ENCODE data around the gene SLC39A3.

Gene SLC39A3

DNA sequence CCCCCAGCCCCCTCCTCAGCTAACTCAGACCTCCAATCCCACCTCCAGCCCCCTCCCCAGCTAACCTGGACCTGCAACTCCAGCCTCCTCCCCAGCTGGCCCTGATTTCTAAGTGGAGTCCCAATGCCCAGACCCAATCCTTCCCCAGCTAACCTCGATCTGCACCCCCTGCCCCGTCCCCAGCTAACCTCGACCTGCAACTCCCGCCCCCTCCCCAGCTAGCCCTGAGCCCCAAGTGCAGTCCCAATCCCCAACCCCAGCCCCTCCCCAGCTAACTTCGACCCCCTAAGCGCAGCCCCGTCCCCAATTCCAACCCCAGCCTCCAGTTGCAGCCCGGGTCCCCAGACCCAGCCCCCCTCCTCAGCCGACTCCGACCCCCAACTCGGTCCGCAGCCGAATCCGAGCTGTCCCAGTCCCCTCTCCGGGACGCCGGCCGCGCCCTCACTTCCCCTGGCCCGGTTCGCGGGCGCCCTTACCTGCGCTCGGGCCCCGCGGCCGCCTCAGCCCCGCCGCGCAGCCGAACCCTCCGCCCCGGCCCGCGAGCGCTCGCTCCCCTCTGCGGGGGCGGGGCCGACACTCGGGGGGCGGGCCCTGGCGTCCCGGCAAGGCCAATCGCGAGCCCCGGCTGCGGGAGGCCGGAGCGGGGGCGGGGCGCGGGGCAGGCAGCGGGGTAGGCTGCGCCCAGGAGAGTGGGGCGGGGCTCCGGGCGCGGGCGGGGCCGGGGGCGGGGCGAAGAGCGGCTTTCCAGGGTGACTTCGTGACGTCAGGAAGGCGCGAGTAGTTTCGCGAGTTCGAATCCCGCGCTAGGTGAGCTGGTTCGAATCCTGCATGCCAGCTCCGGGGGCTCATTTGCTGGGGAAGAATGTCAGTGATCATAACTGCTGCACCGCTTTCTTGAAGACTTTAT lies 37.4 kb downstream of the SLC39A3 start, which contains the start of gene GNG7:
Gene GNG7, minus strand, starts transcription at position 525 of the 907 bp plus-strand sequence. CDS start 182,006 bp downstream, outside the sequence.
- DNase-seq (ENCODE audit: low read depth), result peak; percentile 70

DNA sequence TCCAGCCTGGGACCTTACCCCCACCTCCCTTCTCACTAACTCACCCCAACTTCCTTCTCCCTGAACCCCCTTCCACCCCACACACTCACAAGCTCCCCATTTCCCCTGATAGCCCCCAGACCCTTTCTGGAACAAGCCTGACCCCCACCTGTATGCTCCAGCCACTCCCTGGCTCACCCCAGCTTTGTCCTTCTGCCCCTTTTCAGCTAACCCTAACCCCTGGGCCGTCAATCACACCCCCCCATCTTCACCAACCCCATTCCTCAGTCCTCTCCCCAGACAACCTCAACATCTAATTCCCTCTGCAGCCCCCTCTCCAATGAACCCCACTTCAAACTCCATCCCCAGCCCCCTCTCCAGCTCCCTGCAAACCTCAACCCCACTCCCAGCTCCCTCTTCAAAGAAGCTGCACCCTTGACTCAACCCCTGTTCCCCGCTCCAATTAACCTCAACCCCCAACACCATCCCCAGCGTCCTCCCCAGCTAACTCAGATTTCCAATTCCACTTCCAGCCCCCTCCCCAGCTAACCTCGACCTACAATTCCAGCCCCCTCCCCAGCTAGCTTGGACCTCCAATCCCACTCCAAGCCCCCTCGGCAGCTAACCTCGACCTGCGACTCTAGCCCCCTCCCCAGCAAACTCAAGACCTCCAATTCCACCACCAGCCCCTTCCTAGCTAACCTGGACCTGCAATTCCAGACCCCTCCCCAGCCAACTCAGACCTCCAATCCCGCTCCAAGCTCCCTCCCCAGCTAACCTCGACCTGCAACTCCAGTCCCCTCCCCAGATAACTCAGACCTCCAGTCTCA lies 38.3 kb downstream of the SLC39A3 start:
- no peak for DNase-seq (ENCODE audit: low read depth)

DNA sequence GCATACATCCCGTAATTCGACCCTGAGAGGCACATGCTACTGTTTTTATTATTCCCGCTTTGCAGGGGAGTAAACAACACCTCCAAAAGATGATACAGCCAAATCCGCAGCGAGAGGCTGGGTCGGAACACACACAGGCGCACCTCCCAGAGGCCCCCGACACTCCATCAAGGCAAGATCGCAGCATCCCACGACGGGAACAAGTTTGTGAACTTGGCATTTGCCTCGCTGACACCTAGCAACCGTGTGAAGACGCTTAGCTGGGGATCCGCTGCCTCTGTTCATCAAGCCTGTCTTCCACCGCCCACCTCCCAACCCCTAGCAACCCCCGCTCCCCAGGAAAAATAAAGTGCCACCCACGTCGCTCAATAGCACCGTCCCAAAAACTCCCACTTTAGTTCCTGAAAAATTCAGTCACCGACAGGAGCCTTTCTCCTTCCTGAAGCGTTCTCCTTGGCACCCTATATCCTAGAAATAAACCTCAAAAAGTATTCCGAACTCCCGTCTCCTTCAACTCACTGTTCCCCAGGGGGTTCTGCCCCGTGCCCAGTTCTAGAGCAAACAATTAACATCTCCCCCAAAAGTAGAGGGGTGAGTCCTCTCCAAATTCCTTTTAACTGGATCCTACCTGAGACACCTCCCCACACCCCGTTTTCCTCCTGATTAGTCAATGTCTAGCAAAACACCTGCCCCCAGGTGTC lies 39.0 kb downstream of the SLC39A3 start:
- DNase-seq (ENCODE audit: low read depth), result no peak

DNA sequence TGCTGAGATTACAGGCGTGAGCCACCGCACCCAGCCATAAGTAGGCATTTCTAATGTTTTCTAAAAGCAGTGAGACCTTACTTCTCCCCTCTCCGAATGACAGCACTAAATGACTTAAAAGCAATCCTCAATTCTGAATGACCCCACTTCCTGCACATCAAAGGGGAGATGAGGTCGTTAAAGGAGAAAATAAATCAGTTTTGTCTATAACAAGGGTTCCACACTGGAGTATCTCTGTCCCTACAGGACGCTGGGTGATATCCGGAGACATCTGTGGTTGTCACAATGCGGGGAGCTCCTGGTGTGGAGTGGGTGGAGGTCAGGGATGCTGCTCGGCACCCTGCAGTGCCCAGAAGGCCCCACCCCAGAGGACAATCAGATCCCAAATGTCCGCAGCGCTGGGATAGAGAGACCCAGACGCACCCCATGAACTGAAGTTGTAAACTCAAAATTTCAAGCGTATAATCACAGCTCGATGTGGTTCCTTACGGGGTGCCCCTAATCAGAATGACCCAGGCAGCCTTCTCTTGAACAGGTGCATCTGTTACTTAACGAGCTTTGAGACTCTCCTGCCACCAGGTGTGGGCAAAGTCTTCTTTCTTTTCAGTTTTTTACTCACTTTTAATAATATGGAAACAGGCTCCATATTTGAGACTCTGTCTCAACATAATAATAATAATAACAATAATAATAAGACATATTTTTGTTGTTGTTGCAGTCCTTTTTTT lies 40.2 kb downstream of the SLC39A3 start:
- no peak for DNase-seq (ENCODE audit: low read depth)

DNA sequence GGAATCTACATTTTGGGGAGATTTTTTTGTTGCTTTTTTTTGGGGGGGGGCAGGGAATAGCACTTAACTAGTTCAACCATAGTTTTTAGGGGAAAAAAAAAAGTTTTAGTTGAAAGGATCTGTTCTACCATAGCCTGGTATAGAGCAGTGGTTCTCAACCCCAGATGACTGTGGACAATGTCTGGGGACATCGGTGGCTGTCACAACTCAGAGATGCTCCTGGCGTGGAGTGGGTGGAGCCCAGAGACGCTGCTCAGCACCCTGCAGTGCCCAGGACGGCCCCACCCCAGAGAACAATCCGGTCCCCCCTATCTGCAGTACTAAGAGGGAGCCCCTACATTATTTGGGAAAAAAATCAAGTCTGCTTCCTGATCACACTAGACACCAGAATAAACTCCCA lies 45.6 kb downstream of the SLC39A3 start:
- no peak for DNase-seq (ENCODE audit: low read depth)

DNA sequence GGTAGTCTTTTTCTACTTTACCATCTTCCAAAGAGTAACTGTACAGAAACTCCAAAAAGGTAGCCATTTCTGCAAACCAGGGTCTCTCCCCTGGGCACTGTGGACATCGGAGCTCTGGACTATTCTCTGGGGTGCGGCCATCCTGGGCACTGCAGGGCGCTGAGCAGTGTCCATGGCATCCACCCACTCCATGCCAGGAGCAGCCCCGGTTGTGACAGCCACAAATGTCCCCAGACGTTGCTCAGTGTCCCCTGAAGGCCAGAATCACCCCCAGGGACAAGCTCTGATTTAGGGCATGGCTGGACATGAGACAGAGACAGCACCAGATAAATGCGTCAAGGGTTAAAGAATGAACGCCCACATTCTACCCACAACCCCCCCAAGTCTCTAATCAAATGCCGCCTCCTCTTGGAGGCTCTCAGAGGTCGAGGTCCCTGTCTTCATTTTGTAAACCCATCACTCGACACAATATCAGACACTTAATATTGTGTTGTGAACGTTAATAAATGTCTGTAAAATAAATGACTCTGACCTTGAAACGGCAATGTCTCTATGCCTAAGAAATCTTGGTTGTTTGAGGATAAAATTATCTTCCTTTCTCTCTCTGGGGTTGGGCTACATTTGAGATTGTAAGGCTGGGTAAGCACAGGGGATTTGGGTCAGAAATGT lies 46.2 kb downstream of the SLC39A3 start:
- DNase-seq (ENCODE audit: low read depth), result no peak

DNA sequence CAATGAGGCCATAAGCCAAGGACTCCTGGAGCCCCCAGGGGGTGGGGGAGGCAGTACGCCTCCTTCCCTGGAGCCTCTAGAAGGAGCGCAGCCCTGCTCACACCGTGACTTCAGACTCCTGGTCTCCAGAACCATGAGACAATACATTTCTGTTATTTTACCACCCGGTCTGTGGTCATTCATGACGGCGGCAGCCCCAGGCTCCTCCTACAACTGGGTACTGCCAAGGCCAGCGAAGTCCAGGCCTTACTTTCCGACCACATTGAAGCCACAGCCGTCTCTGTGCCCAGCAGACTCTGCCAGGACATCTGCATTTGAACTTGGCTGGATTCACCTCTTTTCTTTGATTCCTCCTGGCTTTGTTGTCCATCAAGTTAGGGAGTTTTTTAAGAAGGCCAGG lies 47.9 kb downstream of the SLC39A3 start:
- DNase-seq (ENCODE audit: low read depth), result no peak

DNA sequence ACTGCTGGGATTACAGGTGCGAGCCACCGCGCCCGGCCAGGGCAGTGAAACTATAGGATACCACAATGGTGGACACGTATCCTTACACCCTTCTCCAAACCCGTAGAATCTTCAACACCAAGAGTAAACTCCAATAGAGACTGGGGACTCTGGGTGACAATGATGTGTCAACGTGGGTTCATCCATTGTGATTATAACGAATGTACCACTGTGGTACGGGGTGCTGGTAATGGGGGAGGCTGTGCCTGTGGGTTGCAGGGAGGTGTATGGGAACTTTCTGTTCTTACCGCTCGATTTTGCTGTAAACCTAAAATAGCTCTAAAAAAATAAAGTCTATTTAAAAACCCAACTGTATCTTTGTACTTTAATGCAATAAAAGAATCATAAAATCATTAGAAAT lies 49.0 kb downstream of the SLC39A3 start:
- DNase-seq (ENCODE audit: low read depth), result no peak

DNA sequence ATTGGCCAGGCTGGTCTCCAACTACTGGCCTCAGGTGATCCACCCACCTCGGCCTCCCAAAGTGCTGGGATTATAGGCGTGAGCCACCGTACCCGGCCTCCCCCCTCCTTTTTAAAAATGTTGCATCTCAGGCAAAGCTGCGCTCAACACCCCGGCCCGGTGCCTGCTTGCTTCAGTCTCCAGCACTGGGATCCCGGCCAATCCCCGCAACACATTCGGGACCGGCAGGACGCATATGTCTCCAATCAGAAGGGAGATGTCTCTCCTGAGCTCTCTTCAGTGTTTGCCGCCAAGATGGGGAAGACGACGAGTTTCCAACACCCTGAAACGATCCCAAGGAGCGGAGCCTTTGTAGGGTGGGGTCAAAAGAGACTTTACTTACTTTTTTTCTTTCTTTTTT lies 53.5 kb downstream of the SLC39A3 start:
- no peak for DNase-seq (ENCODE audit: low read depth)

DNA sequence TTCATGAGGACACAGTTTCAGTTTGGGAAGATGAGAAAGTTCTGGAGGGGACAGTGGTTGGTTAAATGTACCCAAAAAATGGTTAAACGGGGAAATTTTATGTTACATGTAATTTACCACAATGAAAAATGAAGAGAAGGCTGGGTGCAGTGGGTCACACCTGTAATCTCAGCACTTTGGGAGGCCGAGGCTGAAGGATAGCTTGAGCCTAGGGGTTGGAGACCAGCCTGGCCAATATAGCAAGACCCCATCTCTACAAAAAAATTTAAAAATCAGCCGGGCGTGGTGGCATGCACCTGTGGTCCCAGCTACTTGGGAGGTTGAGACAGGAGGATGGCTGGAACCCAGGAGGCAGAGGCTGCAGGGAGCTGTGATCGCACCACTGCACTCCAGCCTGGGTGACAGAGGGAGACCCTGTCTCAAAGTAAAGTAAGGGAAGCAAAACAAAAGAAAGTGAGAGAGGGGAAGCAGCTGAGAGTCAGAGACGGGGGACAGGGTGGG lies 54.6 kb downstream of the SLC39A3 start:
- no peak for DNase-seq (ENCODE audit: low read depth)

DNA sequence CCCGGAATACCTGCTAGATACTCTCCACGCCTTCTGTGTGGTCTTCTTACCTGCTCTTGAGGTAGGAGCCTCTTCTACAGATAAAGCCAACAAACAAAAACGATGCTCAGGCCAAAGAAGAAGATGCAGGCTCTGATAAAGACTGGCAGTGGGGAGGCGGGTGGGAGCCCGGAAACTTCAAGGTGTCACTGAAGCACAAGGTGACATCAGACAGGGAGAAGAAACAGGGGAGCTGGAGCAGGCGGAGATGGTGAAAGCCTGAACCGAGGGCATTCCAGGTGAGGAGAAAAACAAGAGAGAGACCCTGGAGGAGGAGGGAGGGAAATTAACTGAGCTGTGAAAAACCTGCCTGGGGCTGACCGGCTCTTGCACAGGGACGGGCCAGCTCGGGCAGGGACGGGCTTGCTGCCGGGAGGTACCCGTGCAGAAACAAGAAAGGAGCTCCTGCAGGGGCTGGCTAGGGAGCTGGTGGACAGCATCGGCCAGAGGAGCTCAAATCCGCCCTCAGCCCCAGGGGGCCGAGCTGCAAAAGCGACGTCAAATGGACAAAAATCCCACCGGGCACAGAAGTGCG lies 56.3 kb downstream of the SLC39A3 start:
- no peak for DNase-seq (ENCODE audit: low read depth)
